Measurements from ENCODE around the gene NYNRIN. TPM values are rescaled to one million over a fixed set of nuclear protein-coding genes. Genes with fewer than 3 reads are reported as not detected.
A peak's percentile ranks its signal among the peaks of the same experiment; 100 is the strongest.
"Not testable (repeated sequence)": the region's sequence is repeated elsewhere in the genome, so short reads cannot be mapped to it uniquely, and the experiment has no call there.

Gene NYNRIN
- polyA plus RNA-seq, 1 donor from 2014 or later, result 5.7 TPM

DNA sequence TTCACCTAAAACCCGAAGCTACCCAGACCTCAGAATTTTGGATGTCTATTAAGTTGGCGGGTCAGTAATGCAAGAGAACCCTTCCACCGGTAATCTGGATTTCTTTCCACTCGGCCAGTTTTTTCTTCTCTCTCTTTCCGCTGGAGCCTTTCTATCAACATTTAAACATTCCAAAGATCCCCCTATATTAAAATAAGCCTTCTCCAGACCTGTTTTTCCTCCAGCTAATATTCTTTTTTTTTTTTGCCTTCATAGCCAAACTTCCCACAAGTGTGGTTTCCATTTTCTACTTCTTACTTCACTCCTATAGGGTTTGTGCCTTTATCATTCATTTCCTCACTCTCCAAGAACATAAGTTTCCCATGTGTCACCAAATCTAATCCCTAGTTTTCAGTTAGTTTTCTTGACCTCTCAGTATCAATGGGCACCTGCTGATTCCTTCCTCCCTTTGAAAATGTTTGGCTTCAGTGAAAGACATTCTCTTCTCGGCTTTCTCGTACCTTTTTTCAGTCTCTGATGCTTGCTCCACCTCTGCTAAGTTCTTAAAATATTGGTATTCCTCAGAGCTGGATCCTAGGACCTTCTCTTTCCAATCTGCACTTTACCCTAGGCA, 44.4 kb downstream of the NYNRIN start:
- Histone ChIP-seq H2AFZ (ENCODE audit: low read depth, low read length) (peak overlapping the region; percentile 86), H3K9ac (ENCODE audit: low read length) (peak overlapping the region; percentile 93), H3K4me3 (ENCODE audit: low read length) (peak overlapping the region; percentile 70), H4K20me1 (ENCODE audit: insufficient read depth) (no peaks in the 10 kb centered on the region), H3K27ac (ENCODE audit: low read length) (peak overlapping the region; percentile 96), H3K4me2 (ENCODE audit: low read length) (peak overlapping the region; percentile 62), H3K9me3 (ENCODE audit: low read length) (no peaks in the 10 kb centered on the region), H3K9me2 (ENCODE audit: insufficient read depth, low read length) (no peaks in the 10 kb centered on the region), H3K27me3 (ENCODE audit: insufficient read depth, low read depth, low read length) (no peaks in the 10 kb centered on the region), H3K36me3 (ENCODE audit: insufficient read depth, low read length) (peaks cover 5% of the 10 kb centered on the region), H3F3A (ENCODE audit: insufficient read depth, low read length, poor library complexity, severe bottlenecking) (no peaks in the 10 kb centered on the region), H3K79me2 (replicated peaks; ENCODE audit: insufficient read depth, low read length) (peaks cover 6% of the 10 kb centered on the region)
- TF ChIP-seq POLR2AphosphoS5 (IDR thresholded peaks at IDR 0.05) (no peak), TAF1 (IDR thresholded peaks at IDR 0.05; ENCODE audit: low read depth) (no peak), SMC3 (conservative IDR thresholded peaks at IDR 0.05; ENCODE audit: poor library complexity) (no peak), MXI1 (conservative IDR thresholded peaks at IDR 0.05; ENCODE audit: poor library complexity, severe bottlenecking) (no peak), EP300 (conservative IDR thresholded peaks at IDR 0.05; ENCODE audit: poor library complexity, severe bottlenecking) (no peak), RAD21 (conservative IDR thresholded peaks at IDR 0.05) (no peak), EZH2 (IDR thresholded peaks at IDR 0.05; ENCODE audit: borderline replicate concordance, insufficient read depth, low read length, poor library complexity, severe bottlenecking) (no peak)
- TF ChIP-seq, protein P1, sequence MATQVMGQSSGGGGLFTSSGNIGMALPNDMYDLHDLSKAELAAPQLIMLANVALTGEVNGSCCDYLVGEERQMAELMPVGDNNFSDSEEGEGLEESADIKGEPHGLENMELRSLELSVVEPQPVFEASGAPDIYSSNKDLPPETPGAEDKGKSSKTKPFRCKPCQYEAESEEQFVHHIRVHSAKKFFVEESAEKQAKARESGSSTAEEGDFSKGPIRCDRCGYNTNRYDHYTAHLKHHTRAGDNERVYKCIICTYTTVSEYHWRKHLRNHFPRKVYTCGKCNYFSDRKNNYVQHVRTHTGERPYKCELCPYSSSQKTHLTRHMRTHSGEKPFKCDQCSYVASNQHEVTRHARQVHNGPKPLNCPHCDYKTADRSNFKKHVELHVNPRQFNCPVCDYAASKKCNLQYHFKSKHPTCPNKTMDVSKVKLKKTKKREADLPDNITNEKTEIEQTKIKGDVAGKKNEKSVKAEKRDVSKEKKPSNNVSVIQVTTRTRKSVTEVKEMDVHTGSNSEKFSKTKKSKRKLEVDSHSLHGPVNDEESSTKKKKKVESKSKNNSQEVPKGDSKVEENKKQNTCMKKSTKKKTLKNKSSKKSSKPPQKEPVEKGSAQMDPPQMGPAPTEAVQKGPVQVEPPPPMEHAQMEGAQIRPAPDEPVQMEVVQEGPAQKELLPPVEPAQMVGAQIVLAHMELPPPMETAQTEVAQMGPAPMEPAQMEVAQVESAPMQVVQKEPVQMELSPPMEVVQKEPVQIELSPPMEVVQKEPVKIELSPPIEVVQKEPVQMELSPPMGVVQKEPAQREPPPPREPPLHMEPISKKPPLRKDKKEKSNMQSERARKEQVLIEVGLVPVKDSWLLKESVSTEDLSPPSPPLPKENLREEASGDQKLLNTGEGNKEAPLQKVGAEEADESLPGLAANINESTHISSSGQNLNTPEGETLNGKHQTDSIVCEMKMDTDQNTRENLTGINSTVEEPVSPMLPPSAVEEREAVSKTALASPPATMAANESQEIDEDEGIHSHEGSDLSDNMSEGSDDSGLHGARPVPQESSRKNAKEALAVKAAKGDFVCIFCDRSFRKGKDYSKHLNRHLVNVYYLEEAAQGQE (IDR thresholded peaks at IDR 0.05; ENCODE audit: borderline replicate concordance), result no peak
- TF ChIP-seq, protein P2, sequence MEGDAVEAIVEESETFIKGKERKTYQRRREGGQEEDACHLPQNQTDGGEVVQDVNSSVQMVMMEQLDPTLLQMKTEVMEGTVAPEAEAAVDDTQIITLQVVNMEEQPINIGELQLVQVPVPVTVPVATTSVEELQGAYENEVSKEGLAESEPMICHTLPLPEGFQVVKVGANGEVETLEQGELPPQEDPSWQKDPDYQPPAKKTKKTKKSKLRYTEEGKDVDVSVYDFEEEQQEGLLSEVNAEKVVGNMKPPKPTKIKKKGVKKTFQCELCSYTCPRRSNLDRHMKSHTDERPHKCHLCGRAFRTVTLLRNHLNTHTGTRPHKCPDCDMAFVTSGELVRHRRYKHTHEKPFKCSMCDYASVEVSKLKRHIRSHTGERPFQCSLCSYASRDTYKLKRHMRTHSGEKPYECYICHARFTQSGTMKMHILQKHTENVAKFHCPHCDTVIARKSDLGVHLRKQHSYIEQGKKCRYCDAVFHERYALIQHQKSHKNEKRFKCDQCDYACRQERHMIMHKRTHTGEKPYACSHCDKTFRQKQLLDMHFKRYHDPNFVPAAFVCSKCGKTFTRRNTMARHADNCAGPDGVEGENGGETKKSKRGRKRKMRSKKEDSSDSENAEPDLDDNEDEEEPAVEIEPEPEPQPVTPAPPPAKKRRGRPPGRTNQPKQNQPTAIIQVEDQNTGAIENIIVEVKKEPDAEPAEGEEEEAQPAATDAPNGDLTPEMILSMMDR (IDR thresholded peaks at IDR 0.05; ENCODE audit: poor library complexity, severe bottlenecking), result no peak

DNA sequence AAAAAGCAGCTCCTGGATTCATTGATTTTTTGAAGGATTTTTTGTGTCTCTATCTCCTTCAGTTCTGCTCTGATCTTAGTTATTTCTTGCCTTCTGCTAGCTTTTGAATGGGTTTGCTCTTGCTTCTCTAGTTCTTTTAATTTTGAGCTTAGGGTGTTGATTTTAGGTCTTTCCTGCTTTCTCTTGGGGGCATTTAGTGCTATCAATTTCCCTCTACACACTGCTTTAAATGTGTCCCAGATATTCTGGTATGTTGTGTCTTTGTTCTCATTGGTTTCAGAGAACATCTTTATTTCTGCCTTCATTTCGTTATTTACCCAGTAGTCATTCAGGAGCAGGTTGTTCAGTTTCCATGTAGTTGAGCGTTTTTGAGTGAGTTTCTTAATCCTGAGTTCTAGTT, 52.0 kb downstream of the NYNRIN start:
- H4K20me1 ChIP-seq (ENCODE audit: insufficient read depth); H3K9me2 ChIP-seq (ENCODE audit: insufficient read depth, low read length); H3K36me3 ChIP-seq (ENCODE audit: insufficient read depth, low read length); H3K4me2 ChIP-seq (ENCODE audit: low read length); H3K27me3 ChIP-seq (ENCODE audit: insufficient read depth, low read depth, low read length); H3F3A ChIP-seq (ENCODE audit: insufficient read depth, low read length, poor library complexity, severe bottlenecking); H3K9ac ChIP-seq (ENCODE audit: low read length); H3K79me2 ChIP-seq (replicated peaks; ENCODE audit: insufficient read depth, low read length); H3K9me3 ChIP-seq (ENCODE audit: low read length); H3K4me3 ChIP-seq (ENCODE audit: low read length); H2AFZ ChIP-seq (ENCODE audit: low read depth, low read length); H3K27ac ChIP-seq (ENCODE audit: low read length): not testable (repeated sequence)

DNA sequence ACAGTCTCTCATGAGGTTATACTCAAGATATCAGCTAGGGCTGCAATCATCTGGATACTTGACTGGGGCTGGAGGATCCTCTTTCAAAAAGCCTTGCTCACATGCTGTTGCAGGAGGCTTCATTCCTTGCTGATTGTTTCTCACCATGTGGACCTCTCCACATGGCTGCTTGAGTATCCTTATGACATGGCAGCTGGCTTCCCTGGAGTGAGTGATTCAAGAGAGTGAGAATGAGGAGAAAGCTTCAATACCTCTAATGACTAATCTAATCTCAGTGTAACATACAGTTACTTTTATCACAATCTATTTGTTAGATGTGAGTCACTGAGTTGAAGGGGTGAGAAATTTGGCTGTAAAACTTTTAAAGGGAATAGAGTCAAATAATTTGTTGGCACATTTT, 58.2 kb downstream of the NYNRIN start:
- TF ChIP-seq, protein P1 (IDR thresholded peaks at IDR 0.05; ENCODE audit: borderline replicate concordance), result no peak
- no peak for TF ChIP-seq POLR2AphosphoS5 (IDR thresholded peaks at IDR 0.05)
- TF ChIP-seq EP300 (conservative IDR thresholded peaks at IDR 0.05; ENCODE audit: poor library complexity, severe bottlenecking), result no peak
- no peak for TF ChIP-seq MXI1 (conservative IDR thresholded peaks at IDR 0.05; ENCODE audit: poor library complexity, severe bottlenecking)
- TF ChIP-seq TAF1 (IDR thresholded peaks at IDR 0.05; ENCODE audit: low read depth), result no peak
- no peak for TF ChIP-seq SMC3 (conservative IDR thresholded peaks at IDR 0.05; ENCODE audit: poor library complexity)
- TF ChIP-seq, protein P2 (IDR thresholded peaks at IDR 0.05; ENCODE audit: poor library complexity, severe bottlenecking), result no peak
- no peak for TF ChIP-seq RAD21 (conservative IDR thresholded peaks at IDR 0.05)
- no peak for TF ChIP-seq EZH2 (IDR thresholded peaks at IDR 0.05; ENCODE audit: borderline replicate concordance, insufficient read depth, low read length, poor library complexity, severe bottlenecking)
- no peak overlapping the region for H3K4me2 ChIP-seq (ENCODE audit: low read length)
- H2AFZ ChIP-seq (ENCODE audit: low read depth, low read length), result no peak overlapping the region
- no peaks in the 10 kb centered on the region for H3K9me2 ChIP-seq (ENCODE audit: insufficient read depth, low read length)
- no peak overlapping the region for H3K9ac ChIP-seq (ENCODE audit: low read length)
- no peaks in the 10 kb centered on the region for H3K36me3 ChIP-seq (ENCODE audit: insufficient read depth, low read length)
- H3K27ac ChIP-seq (ENCODE audit: low read length), result no peak overlapping the region
- no peaks in the 10 kb centered on the region for H3K79me2 ChIP-seq (replicated peaks; ENCODE audit: insufficient read depth, low read length)
- H3F3A ChIP-seq (ENCODE audit: insufficient read depth, low read length, poor library complexity, severe bottlenecking), result no peaks in the 10 kb centered on the region
- H3K9me3 ChIP-seq (ENCODE audit: low read length), result no peaks in the 10 kb centered on the region
- H3K4me3 ChIP-seq (ENCODE audit: low read length), result no peak overlapping the region
- no peaks in the 10 kb centered on the region for H4K20me1 ChIP-seq (ENCODE audit: insufficient read depth)
- H3K27me3 ChIP-seq (ENCODE audit: insufficient read depth, low read depth, low read length), result no peaks in the 10 kb centered on the region

Measured in neural cell (in vitro differentiated cells).